Stomach (tissue), 4 donors: ENCODE measurements around the gene EPS8L2.

Experiments
- EP300 ChIP-seq: sonication (generic); formaldehyde crosslinking; IDR thresholded peaks from one replicate; pipeline ENCODE4 v1.6.1; 2017; ENCODE audit warnings: antibody characterized with exemption
- POLR2A ChIP-seq, 4 donors: fragments of 450-650 bp; IDR thresholded peaks; one replicate each; pipeline ENCODE4 v1.6.1; 2016; ENCODE audit warnings: antibody characterized with exemption in 4 of 4, control low read depth in 2 of 4, mild to moderate bottlenecking in 1 of 4, moderate library complexity in 1 of 4
- TF ChIP-seq, protein P1 (sequence below), 7 experiments: fragments of 450-650 bp in 4 of 7; fragments of 200-600 bp in 3 of 7; sonication (generic) in 3 of 7; IDR thresholded peaks; one replicate each; pipeline ENCODE4 v1.5.1; 2016 to 2019; ENCODE audit warnings: antibody characterized with exemption in 7 of 7, control low read depth in 2 of 7, mild to moderate bottlenecking in 1 of 7

DNA sequence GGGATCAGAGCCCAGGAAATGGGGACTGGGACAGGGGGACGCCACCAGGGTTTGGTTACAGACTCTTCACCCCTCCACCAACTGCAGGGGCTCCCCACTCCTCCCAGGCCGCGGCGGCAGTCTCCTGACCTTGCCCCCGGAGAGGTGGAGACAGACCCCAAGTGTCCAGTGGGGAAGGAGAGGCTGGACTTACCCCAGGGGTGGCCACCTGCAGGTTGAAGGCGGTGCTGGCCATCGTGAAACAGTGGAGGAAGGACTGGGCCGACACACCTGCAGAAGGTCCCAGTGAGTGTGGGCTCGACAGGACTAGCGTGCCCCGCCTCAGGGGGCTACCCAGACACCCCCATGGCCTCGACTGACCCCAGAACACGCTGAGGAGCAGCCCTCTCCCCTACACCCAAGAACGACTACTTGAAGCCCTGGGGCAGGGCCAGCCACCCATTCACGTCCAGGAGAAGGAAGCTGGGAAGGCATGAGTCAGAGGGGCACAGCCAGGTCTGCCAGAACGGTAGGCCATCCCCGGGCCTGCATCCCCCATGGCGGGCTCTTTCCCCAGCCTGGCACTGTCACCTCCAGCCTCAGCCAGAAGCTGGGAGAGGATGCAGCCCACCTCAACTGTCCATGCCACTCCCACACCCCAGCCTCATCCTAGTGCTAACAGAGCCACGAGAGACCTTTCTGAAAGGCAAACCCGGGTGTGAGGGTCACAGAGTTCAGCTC, 69.0 kb downstream of the EPS8L2 start:
- TF ChIP-seq, protein P1, sequence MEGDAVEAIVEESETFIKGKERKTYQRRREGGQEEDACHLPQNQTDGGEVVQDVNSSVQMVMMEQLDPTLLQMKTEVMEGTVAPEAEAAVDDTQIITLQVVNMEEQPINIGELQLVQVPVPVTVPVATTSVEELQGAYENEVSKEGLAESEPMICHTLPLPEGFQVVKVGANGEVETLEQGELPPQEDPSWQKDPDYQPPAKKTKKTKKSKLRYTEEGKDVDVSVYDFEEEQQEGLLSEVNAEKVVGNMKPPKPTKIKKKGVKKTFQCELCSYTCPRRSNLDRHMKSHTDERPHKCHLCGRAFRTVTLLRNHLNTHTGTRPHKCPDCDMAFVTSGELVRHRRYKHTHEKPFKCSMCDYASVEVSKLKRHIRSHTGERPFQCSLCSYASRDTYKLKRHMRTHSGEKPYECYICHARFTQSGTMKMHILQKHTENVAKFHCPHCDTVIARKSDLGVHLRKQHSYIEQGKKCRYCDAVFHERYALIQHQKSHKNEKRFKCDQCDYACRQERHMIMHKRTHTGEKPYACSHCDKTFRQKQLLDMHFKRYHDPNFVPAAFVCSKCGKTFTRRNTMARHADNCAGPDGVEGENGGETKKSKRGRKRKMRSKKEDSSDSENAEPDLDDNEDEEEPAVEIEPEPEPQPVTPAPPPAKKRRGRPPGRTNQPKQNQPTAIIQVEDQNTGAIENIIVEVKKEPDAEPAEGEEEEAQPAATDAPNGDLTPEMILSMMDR (IDR thresholded peaks at IDR 0.05): no peak
- no peak for TF ChIP-seq EP300
- TF ChIP-seq POLR2A (IDR thresholded peaks at IDR 0.05): no peak
